ENCODE data around the gene NDUFV1.
"Not testable (repeated sequence)": the region's sequence is repeated elsewhere in the genome, so short reads cannot be mapped to it uniquely, and the experiment has no call there.

Gene NDUFV1

DNA sequence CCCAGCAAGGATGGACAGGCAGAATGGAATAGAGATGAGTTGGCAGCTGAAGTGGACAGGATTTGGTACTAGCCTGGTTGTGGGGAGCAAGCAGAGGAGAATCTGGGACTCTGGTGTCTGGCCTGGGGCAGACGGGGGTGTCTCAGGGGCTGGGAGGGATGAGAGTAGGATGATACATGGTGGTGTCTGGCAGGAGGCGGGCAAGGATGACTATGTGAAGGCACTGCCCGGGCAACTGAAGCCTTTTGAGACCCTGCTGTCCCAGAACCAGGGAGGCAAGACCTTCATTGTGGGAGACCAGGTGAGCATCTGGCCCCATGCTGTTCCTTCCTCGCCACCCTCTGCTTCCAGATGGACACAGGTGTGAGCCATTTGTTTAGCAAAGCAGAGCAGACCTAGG is 20.8 kb upstream of the NDUFV1 start:
- DNase-seq (ENCODE audit: low read depth in 2 of 2) = no peak

DNA sequence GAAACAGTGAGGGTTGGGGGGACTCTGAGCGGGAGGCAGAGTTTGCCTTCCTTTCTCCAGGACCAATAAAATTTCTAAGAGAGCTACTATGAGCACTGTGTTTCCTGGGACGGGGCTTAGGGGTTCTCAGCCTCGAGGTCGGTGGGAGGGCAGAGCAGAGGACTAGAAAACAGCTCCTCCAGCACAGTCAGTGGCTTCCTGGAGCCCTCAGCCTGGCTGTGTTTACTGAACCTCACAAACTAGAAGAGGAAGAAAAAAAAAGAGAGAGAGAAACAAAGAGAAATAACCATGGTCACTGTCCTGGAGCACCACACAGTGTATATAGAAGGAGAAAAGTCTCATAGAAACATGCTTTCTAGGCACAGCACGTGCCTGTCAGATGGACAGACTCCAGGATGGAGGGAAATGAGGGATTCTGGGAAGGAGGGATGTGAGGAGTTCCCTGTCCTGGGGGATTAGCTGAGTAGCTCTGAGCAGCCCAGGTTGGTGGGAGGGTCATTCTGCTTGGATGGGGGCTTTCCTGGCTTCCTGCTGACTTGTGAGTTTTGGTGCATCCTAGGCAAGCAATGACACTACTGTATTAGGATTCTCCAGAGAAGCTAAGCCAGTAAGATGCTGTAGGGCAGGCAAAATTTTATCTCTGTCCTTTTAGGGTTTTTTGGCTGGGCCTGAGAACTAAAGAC is 20.0 kb upstream of the NDUFV1 start:
- DNase-seq (ENCODE audit: low read depth in 2 of 2) = no peak

DNA sequence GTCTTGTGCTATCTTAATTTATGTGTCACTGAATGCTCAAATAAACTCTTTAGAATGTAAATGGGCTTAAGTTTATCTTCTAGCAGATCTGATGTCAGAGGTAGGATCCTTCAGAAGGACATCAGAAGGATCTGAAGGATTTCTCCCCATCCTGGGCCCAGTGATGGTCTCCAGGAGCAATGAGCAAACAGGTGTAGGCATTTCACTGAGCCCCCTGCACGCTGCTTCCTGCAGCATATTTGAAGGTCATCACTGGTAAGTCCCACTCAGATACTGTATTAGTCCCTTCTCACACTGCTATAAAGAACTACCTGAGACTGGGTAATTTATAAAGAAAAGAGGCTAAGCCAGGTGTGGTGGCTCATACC is 18.6 kb upstream of the NDUFV1 start:
- no peak for DNase-seq (ENCODE audit: low read depth in 2 of 2)

DNA sequence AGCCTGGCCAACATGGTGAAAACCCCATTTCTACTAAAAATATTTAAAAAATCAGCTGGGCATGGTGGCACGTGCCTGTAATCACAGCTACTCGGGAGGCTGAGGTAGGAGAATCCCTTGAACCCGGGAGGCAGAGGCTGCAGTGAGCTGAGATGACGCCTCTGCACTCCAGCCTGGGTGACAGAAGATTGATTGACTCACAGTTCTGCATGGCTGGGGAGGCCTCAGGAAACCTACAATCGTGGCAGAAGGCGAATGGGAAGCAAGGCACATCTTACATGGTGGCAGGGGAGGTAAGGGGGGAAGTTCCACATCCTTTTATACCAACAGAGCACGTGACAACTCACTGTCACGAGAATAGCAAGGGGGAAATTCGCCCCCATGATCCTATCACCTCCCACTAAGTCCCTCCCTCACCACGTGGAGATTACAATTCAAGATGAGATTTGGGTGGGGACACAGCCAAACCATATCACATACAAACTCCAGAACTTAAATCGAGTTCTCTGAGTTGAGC is 17.8 kb upstream of the NDUFV1 start:
- DNase-seq (ENCODE audit: low read depth in 2 of 2) = not testable (repeated sequence)

DNA sequence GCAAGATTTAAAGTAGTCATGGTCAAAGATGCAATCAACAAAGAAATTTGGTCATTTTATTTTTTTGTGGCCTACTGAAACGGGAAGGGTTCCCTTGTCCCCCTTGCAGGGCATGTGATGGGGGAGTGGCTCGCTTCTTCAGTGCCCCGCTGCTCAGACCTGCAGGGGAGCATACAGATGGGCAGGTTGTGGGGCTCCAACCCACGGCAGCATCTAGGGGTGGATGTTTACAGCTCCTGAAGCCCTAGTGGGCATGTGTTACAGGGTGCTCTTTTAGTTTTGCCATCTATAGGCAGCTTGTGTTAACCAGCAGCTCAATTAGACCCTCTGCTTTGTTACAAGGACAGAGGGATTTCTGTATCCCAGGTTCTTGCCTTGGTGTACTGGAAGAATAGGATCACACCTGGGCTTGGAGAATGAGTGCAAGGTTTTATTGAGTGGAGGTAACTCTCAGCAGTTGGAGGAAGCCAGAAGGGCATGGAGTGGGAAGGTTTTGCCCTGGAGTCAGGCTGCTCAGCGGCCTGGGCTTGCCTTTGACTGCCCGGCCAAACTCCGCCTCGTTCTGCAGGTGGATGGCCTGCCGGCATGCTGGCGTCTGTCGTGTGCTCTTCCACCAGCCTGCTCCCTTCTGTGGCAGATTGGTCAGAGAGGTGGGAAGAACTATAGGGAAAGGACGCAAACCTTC is 13.7 kb upstream of the NDUFV1 start:
- DNase-seq (ENCODE audit: low read depth in 2 of 2) = no peak

DNA sequence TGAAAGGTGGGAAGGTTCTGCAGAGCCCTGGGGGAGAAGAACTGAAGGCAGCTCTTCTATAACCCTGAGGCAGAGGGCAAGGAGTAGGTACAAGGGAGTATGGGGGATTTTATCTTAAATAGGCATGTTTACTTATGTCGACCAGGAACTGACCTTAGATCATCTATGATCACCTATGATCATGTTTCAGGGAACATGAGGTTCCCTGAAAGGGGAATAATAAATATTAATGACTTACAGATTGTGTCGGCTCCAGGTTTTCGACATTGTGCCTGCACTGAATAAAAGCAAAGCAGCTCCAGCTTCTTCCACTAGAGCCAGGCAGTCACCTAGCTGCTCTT is 13.2 kb upstream of the NDUFV1 start:
- no peak for DNase-seq (ENCODE audit: low read depth in 2 of 2)

DNA sequence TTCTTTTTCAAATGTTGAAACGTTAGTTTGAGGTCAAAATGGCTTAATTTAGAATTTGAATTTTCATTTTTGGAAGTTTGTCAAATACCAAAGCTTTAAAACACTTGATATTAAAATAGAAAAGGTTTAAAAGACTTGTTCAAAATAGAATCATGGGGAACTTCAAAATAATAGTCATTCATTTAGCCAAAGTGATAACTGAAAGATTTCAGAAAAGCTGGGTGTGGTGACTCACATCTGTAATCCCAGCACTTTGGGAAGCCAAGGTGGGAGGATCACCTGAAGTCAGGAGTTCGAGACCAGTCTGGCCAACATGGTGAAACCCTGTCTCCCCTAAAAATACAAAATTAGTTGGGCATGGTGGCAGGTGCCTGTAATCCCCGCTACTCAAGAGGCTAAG is 12.3 kb upstream of the NDUFV1 start:
- no peak for DNase-seq (ENCODE audit: low read depth in 2 of 2)

DNA sequence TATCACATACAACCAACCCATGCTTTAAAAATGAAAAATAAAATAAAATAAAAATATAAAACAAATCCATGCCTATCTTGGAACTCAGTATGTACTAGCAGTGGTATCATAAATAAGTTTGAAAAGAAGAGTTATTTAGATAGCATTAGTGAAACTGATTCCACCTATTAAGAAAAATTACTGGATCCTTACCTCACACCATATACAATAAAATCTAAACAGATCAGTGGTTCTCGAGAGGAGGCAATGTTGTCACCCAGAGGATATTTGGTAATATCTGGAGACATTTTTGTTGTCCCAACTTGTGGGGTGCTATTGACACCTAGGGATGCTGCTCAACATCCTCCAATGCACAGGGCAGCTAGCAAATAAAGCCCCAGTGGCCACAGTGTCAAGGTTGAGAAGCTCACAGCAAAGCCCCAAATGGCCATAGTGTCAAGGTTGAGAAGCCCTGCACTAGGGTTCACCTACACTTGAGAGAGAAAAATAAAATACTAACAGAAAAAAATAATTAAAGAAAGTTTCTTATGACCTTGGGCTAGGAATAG is 9.9 kb upstream of the NDUFV1 start:
- DNase-seq (ENCODE audit: low read depth in 2 of 2) = no peak

DNA sequence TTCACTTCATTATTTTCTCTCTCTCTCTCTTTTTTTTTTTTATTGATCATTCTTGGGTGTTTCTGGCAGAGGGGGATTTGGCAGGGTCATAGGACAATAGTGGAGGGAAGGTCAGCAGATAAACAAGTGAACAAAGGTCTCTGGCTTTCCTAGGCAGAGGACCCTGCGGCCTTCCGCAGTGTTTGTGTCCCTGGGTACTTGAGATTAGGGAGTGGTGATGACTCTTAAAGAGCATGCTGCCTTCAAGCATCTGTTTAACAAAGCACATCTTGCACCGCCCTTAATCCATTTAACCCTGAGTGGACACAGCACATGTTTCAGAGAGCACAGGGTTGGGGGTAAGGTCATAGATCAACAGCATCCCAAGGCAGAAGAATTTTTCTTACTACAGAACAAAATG is 9.3 kb upstream of the NDUFV1 start:
- not testable (repeated sequence) for DNase-seq (ENCODE audit: low read depth in 2 of 2)

DNA sequence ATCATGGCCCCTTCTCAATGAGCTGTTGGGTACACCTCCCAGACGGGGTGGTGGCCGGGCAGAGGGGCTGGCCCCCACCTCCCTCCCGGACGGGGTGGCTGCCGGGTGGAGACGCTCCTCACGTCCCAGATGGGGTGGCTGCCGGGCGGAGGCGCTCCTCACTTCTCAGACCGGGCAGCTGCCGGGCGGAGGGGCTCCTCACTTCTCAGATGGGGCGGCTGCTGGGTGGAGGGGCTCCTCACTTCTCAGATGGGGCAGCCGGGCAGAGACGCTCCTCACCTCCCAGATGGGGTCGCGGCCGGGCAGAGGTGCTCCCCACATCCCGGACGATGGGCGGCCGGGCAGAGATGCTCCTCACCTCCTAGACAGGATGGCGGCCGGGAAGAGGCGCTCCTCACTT is 8.8 kb upstream of the NDUFV1 start:
- not testable (repeated sequence) for DNase-seq (ENCODE audit: low read depth in 2 of 2)

DNA sequence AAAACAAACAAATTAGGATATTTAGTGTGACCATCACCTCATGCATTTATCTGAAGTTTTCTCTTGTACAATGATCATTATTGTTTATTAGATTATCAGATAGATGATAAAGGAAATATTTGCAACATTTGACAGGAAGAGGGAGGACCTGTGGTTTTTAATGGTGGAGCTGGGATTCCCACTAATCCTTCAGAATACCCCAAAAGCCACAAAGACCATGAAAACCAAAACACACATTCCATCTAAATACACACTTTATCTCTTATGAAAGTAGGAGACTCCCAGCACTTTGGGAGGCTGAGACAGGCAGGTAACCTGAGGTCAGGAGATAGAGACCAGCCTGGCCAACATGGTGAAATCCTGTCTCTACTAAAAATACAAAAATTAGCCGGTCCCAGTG is 7.6 kb upstream of the NDUFV1 start:
- DNase-seq (ENCODE audit: low read depth in 2 of 2) = no peak

DNA sequence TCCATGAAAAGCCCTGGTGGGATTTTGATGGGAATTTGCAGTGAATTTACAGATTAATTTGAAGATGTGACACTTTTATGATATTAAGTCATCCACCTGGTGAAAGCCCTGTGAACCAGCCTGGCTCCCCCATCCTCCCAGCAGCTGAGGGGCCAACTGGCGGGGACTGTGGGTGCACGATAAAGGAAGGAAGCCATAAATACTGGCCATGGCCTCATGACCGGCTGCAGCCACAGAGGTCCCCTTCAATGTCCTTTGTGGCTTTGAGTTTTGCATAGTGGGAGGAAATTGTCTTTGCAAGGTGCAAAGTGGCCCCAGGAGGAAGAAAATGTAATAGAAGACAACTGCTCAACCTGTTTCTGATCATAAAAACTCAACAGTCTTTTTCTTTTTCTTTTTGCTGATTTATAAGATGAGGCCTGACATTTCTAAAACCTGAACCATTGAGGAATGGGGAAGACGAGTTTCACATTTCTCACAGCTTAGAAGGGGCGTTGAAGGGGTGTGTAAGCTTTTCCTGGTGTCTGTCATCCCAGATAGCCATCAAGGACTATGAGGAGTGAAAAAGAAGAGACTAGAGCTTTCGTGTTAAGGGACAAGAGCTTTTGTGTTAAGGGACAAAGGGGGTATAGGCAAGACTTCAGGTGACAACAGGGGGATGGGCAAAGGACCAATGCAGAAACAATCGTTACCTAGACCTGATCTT is 6.3 kb upstream of the NDUFV1 start:
- no peak for DNase-seq (ENCODE audit: low read depth in 2 of 2)

DNA sequence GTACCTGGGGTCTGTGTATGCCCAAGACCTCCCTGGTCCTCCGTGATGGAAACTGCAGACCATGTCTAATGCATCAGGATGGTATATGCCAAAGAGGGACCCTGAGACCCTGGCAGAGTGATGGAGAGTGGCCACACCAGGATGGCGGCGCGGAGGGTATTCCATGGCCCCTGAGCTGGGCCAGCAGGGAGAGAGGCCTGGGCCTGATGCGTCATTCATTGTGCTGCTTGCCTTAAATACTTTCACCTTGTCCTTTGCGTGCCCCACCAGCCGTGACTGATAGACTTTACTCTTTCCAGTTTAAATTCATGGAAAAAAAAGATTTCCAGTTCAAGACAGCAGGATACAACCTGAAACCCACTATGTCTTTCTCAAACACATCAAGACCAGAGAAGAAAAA is 5.6 kb upstream of the NDUFV1 start:
- DNase-seq (ENCODE audit: low read depth in 2 of 2) = no peak

DNA sequence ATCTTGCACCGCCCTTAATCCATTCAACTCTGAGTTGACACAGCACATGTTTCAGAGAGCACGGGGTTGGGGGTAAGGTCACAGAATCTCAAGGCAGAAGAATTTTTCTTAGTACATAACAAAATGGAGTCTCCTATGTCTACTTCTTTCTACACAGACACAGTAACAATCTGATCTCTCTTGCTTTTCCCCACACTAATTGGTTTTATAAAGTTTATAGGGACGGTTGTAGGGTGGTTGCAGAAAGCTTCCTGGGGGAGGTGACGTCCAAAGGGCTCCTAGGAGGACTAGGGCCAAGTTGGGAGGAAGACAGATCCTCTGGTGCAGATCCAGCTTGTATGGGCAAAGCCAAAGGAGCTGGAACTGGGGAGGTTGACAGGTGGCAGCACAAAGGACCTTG is 2.6 kb upstream of the NDUFV1 start:
- not testable (repeated sequence) for DNase-seq (ENCODE audit: low read depth in 2 of 2)

DNA sequence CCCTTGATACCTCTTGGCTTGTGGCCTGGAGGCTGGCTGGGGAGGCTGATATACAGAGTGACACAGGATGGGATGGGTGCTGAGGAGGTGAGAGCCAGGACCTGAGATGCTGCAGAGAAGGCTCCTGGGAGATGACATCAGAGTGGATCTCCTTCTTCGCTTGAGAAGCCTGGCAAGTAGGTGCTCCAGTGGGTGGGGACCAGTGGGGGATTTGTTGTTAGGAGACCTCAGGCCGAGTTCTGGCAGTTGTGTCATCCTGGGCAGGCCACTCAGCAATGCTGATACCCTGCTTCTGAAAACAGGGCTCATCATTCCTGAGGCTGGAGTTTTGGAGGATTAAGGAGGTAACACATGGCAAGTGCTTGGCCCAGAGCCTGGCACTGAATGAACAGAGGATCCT is 1.9 kb upstream of the NDUFV1 start:
- DNase-seq (ENCODE audit: low read depth in 2 of 2) = no peak

DNA sequence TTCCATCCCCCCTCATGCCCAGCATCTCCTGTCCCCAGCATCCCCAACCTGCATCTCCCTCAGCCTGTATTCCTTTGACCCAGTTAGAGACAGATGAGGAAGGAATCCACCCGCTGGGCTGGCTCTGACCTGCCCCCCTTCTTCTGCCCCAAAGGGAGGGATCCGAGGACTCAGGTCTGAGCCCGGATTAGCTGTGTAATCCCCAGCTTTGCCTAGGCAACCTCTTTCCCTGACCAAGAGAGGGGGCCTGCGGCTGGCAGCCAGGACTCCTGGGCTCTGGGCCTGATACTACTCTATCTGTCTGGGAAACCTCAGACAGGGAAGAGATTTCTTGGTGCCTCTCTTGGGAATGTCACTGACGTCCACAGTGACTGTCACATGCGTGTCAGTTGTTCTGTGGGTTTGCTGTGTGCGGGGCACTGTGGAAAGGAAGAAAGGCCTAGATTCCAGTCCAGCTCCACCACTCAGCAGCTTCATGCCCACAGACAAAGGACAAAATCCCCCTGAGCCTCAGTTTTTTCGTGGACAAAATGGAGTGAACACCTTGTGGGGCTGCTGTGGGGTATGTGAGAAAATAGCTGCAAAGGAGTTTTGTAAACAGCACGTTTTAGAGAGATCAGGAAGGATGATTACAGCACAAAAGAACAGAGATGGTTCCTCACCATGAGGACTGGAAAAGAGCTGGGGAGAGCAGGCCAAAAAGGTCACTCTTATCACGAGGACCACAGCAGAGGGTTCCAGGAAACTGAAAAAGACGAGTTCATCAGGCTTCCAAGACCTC is 1.3 kb upstream of the NDUFV1 start:
- no peak for DNase-seq (ENCODE audit: low read depth in 2 of 2)

DNA sequence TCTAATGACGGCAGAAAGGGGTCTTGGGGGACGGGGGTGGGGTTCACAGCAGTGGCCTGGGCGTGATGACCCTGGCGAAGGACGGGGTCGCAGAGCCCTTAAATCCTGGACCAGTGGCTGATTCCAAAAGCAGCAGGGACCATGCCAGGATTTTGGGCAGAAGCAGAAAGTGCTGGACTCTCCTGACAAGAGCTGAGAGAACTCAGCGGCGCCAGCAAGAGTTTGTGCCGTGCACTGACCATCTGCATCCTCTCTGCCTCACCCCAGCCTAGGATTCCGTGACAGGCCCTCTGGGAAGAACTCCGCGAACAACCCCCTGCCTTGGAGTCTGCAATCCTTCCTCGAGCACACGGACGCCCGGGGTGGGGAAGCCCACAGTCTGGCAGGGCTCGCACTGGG is 644 bp upstream of the NDUFV1 start:
- DNase-seq (ENCODE audit: low read depth in 2 of 2) = no peak

DNA sequence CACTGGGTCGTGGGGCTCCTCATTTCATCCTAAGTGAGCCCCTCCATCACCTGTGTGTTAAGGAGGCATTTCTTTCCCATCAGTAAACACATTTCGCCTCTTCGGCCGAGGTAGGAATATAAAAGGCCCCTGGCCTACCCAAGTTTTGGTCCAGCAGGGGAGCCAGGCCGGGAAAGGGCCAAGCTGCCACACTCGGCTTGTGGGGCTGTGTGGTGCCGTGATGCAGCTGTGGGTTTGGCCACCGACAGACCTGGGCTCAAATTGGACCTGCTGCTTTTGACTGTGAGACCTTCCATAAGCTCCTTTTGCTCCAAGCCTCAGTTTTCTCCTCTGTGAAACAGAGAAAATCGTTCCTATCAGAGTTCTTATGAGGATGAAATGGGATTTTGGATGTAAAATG is 771 bp downstream of the NDUFV1 start:
- no peak for DNase-seq (ENCODE audit: low read depth in 2 of 2)

DNA sequence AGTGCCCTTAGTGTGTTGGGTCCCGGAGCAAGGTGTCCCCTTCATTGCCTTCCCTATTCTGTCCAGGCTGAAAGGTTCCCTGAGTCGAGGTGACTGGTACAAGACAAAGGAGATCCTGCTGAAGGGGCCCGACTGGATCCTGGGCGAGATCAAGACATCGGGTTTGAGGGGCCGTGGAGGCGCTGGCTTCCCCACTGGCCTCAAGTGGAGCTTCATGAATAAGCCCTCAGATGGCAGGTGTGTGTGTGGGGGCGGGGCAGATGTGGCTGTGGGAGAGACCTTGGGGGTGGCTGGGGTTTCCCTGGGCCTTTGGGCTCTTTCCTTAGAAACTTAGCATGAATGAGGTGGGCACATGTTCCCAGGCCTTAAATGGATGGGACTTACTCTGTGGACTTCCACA is 1.8 kb downstream of the NDUFV1 start:
- DNase-seq (ENCODE audit: low read depth in 2 of 2) = no peak

DNA sequence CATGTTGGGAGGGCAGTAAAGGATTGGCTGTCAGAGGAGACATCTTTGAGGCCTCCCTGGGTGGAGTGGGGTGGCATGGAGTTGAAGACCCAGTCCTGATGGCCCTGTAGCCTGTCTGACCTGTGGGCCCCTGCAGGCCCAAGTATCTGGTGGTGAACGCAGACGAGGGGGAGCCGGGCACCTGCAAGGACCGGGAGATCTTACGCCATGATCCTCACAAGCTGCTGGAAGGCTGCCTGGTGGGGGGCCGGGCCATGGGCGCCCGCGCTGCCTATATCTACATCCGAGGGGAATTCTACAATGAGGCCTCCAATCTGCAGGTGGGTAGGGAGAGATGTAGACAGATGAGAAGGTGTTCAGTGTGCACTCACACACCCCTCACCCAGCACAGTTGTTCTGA is 2.6 kb downstream of the NDUFV1 start:
- DNase-seq (ENCODE audit: low read depth in 2 of 2) = no peak

DNA sequence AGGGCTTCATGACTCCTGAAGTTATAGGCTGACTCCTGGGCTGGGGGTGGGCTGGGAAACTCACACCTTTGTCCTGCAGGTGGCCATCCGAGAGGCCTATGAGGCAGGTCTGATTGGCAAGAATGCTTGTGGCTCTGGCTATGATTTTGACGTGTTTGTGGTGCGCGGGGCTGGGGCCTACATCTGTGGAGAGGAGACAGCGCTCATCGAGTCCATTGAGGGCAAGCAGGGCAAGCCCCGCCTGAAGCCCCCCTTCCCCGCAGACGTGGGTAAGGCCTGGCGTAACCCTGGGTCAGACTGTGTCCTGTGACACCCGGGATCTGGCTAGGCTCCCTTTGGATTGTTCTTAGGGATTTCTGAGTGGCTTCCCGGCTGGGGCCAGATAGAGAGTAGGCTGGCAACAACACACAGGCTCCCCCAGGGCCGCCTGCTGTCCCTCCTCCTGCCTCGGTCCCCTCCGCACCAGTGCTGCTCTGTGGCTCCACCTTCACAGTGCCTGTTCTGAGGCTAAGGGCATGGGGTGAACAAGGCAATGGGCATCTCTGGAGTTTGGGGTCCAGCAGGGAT is 3.6 kb downstream of the NDUFV1 start:
- DNase-seq (ENCODE audit: low read depth in 2 of 2) = no peak

DNA sequence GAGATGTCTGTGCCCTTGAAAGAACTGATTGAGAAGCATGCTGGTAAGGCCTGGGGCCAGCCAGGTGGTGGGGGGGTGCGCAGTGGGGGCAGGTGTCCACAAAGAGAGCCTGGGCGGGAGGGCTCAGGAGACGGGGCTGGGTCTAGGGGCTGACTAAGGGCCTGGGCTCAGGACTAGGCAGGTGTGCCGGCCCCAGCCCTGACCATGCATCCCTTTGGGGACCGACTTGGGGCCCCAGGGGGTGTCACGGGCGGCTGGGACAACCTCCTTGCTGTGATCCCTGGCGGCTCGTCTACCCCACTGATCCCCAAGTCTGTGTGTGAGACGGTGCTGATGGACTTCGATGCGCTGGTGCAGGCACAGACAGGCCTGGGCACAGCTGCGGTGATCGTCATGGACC is 4.4 kb downstream of the NDUFV1 start:
- DNase-seq (ENCODE audit: low read depth in 2 of 2) = no peak

All from stimulated activated CD8-positive, alpha-beta memory T cell treated with anti-CD3 and anti-CD28 coated beads, Interleukin-15, amount 100 ng/mL, for 4 hours (primary cell).